ENCODE data around the gene TMC1.

The TMC1 gene

GRCh38 chr9:72812559-72813111 lies 291.2 kb downstream of the TMC1 start:
- Histone ChIP-seq H4K20me1 (ENCODE audit: insufficient read depth, low read length, poor library complexity, severe bottlenecking) (no peaks in the 10 kb centered on the region), H2AFZ (ENCODE audit: low read length) (no peak overlapping the region), H3K4me2 (ENCODE audit: low read depth, low read length, poor library complexity, severe bottlenecking) (no peak overlapping the region), H3F3A (ENCODE audit: low read depth) (no peaks in the 10 kb centered on the region), H3K9me3 (ENCODE audit: insufficient read depth, low read depth, low read length) (no peaks in the 10 kb centered on the region), H3K4me1 (ENCODE audit: insufficient read depth, low read length, poor library complexity, severe bottlenecking) (no peaks in the 10 kb centered on the region), H3K9me2 (replicated peaks; ENCODE audit: low read depth, low read length) (no peaks in the 10 kb centered on the region), H3K36me3 (ENCODE audit: insufficient read depth, low read length) (no peaks in the 10 kb centered on the region), H3K79me2 (ENCODE audit: insufficient read depth, low read length) (no peaks in the 10 kb centered on the region), H3K27me3 (ENCODE audit: insufficient read depth, low read length, poor library complexity, severe bottlenecking) (no peaks in the 10 kb centered on the region), H3K9ac (ENCODE audit: low read depth, low read length, poor library complexity, severe bottlenecking) (no peak overlapping the region), H3K4me3 (ENCODE audit: low read length, poor library complexity, severe bottlenecking) (no peak overlapping the region)
- TF ChIP-seq EZH2phosphoT487 (IDR thresholded peaks at IDR 0.05; ENCODE audit: borderline replicate concordance) (no peak), CTCF (conservative IDR thresholded peaks at IDR 0.05; ENCODE audit: low read length) (no peak)

- Histone ChIP-seq H2AFZ (ENCODE audit: low read length) (no peak overlapping the region), H3K36me3 (ENCODE audit: insufficient read depth, low read length) (no peaks in the 10 kb centered on the region), H3K4me1 (ENCODE audit: insufficient read depth, low read length, poor library complexity, severe bottlenecking) (no peaks in the 10 kb centered on the region), H3K4me3 (ENCODE audit: low read length, poor library complexity, severe bottlenecking) (no peak overlapping the region), H3K4me2 (ENCODE audit: low read depth, low read length, poor library complexity, severe bottlenecking) (no peak overlapping the region), H3K9me3 (ENCODE audit: insufficient read depth, low read depth, low read length) (no peaks in the 10 kb centered on the region), H3F3A (ENCODE audit: low read depth) (no peaks in the 10 kb centered on the region), H4K20me1 (ENCODE audit: insufficient read depth, low read length, poor library complexity, severe bottlenecking) (no peaks in the 10 kb centered on the region), H3K9ac (ENCODE audit: low read depth, low read length, poor library complexity, severe bottlenecking) (no peak overlapping the region), H3K27me3 (ENCODE audit: insufficient read depth, low read length, poor library complexity, severe bottlenecking) (no peaks in the 10 kb centered on the region), H3K9me2 (replicated peaks; ENCODE audit: low read depth, low read length) (no peaks in the 10 kb centered on the region), H3K79me2 (ENCODE audit: insufficient read depth, low read length) (no peaks in the 10 kb centered on the region)
- TF ChIP-seq CTCF (conservative IDR thresholded peaks at IDR 0.05; ENCODE audit: low read length), result no peak
- no peak for TF ChIP-seq EZH2phosphoT487 (IDR thresholded peaks at IDR 0.05; ENCODE audit: borderline replicate concordance)
These were observed 292.1 kb downstream of the TMC1 start for GRCh38 chr9:72813544-72813943.

GRCh38 chr9:72814083-72814597 lies 292.7 kb downstream of the TMC1 start:
- no peak for TF ChIP-seq EZH2phosphoT487 (IDR thresholded peaks at IDR 0.05; ENCODE audit: borderline replicate concordance)
- no peak for TF ChIP-seq CTCF (conservative IDR thresholded peaks at IDR 0.05; ENCODE audit: low read length)
- H2AFZ ChIP-seq (ENCODE audit: low read length), result no peak overlapping the region

More at GRCh38 chr9:72814083-72814597, 292.7 kb downstream of the TMC1 start:
- no peaks in the 10 kb centered on the region for H3K4me1 ChIP-seq (ENCODE audit: insufficient read depth, low read length, poor library complexity, severe bottlenecking)
- H3K9me2 ChIP-seq (replicated peaks; ENCODE audit: low read depth, low read length), result no peaks in the 10 kb centered on the region
- H3K9ac ChIP-seq (ENCODE audit: low read depth, low read length, poor library complexity, severe bottlenecking), result no peak overlapping the region
- H3K27me3 ChIP-seq (ENCODE audit: insufficient read depth, low read length, poor library complexity, severe bottlenecking), result no peaks in the 10 kb centered on the region
- H3K36me3 ChIP-seq (ENCODE audit: insufficient read depth, low read length), result no peaks in the 10 kb centered on the region
- no peaks in the 10 kb centered on the region for H3F3A ChIP-seq (ENCODE audit: low read depth)
- no peaks in the 10 kb centered on the region for H3K9me3 ChIP-seq (ENCODE audit: insufficient read depth, low read depth, low read length)
- no peak overlapping the region for H3K4me2 ChIP-seq (ENCODE audit: low read depth, low read length, poor library complexity, severe bottlenecking)
- H3K4me3 ChIP-seq (ENCODE audit: low read length, poor library complexity, severe bottlenecking), result no peak overlapping the region
- H3K79me2 ChIP-seq (ENCODE audit: insufficient read depth, low read length), result no peaks in the 10 kb centered on the region
- H4K20me1 ChIP-seq (ENCODE audit: insufficient read depth, low read length, poor library complexity, severe bottlenecking), result no peaks in the 10 kb centered on the region
